ENCODE data around the gene CARHSP1. TPM values are rescaled to one million over a fixed set of nuclear protein-coding genes. Genes with fewer than 3 reads are reported as not detected.
"Not testable (repeated sequence)": the region's sequence is repeated elsewhere in the genome, so short reads cannot be mapped to it uniquely, and the experiment has no call there.

Gene CARHSP1
- total RNA-seq, 1 experiment from 2014 or later: 199 TPM

DNA sequence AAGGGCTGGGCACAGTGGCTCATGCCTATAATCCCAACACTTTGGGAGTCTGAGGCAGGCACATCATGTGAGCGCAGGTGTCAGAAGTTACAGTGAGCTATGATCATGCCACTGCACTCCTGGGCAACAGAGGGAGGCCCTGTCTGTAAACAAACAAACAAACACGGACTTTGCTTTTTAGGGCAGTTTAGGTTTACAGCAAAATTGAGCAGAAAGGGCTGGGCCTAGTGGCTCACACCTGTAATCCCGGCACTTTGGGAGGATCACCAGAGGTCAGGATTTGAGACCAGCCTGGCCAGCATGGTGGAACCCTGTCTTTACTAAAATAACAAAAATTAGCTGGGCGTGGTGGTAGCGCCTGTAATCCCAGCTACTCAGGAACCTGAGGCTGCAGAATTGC is 3.3 kb upstream of the CARHSP1 start:
- DNase-seq (ENCODE audit: low read depth): no peak

DNA sequence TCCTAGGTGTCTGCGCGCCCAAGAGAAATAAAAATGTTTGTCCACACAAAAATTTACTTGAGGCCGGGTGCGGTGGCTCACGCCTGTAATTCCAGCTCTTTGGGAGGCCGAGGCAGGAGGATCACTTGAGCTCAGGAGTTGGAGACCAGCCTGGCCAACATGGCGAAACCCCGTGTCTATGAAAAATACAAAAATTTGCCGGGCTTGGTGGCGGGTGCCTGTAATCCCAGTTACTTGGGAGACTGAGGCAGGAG is 1.1 kb upstream of the CARHSP1 start:
- not testable (repeated sequence) for DNase-seq (ENCODE audit: low read depth)

DNA sequence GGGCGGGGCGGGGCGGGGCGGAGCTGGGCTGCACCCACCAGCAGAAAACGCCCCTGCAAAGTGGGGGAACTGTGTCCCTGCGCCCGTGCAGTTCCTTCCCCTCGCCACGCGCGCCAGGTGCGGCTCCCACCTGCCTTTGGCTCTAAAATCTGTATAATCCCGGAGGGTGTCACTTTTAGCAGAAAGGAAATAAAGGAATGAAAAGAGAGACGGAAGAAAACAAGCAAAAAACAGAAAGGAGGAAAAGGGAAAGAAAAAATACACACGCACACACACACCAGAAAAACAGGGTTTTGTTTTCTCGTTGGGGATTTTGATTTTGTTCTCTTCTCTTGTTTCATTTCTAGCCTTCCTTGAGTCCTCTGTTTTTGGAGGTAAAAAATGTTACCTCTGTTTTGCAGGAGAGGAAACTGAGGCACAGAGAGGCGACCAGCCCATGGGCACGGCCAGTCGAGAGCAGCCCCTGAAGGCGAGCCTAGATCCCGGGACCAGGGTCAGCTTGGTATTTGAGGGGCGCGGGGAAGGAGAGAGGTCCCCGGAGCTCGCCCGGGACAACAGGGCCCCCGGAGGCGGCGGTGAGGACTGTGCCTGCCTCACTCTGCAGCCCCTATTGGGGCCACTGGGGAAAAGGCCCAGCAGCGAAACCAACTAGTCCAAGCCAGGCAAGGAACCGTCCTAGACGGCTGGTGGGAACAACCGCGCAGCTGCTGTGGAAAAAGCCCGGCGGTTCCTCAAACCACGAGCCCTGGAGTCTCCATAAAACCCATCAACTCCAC is 594 bp upstream of the CARHSP1 start:
- DNase-seq (ENCODE audit: low read depth): no peak

DNA sequence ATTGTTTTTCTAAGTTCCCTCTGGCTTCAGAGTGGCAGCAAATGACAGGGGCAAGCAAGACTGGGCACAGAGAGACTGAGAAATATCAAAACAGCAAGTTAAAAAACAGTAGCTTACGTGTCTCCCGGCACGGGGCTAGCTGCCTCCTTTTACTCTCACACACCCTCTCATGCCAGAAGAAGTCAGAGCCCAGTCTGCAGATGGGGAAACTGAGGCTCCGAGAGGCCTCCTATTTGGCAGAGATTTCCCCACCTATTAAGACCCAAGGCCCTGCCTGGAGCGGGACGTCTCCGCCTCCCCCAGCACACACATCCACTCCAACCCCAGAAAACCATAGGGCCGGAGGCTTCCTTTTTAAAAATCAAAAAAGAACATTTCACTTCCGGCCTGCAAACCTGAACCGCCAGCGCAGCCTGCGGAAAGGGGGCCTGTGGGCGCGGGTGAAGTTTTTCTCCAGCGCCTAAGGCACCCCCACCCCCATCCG is 832 bp downstream of the CARHSP1 start:
- peak; percentile 28 for DNase-seq (ENCODE audit: low read depth)

DNA sequence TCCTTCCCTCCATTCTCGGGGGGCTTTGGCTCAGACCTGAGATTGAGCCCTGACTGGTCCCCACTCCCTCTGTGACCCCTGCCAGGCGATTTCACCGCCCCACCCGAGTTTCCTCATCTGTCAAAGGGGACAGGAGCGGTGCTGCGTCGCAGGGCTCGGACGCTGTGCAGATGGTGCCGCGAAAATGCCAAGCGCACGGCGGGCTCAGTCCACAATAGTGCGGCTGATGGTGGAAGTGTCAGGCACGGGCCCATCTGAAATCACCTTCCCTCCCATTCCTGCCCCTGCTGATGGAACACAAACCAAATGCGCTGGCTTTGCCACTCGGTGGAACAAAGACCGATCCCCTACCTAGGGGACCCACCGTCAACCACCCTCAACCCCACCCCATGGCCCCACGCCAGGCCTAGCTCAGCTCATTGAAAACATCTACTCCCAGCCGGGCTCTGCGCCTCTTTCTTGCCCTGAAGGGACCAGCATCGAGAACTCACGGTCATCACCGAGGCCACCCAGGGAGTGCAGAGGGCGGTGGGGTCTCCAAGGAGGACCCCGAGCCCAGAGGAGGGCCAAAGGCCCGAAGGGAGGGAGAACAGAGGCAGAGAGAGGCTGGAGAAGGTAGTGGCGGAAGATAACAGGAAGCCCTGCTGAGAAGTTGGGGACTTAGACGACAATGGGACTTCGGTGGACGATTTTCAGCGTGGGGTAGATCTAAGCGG is 1.4 kb downstream of the CARHSP1 start:
- DNase-seq (ENCODE audit: low read depth): no peak

DNA sequence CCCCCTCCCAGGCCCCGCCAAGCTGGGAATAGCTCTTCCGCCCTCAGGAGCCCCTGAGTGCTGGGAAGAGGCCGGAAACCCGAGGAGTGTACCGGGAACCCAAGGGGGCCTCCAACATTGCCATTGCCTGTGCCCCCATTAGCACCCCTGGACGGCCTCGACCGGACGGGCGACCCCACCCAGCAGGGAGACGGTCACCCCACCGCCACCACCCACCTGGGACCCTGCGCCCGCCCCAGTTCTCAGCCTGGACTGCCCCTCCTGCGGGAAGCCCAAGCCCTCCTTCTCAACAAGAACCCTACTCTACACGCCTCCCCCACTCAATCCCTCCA is 2.0 kb downstream of the CARHSP1 start:
- DNase-seq (ENCODE audit: low read depth): no peak

DNA sequence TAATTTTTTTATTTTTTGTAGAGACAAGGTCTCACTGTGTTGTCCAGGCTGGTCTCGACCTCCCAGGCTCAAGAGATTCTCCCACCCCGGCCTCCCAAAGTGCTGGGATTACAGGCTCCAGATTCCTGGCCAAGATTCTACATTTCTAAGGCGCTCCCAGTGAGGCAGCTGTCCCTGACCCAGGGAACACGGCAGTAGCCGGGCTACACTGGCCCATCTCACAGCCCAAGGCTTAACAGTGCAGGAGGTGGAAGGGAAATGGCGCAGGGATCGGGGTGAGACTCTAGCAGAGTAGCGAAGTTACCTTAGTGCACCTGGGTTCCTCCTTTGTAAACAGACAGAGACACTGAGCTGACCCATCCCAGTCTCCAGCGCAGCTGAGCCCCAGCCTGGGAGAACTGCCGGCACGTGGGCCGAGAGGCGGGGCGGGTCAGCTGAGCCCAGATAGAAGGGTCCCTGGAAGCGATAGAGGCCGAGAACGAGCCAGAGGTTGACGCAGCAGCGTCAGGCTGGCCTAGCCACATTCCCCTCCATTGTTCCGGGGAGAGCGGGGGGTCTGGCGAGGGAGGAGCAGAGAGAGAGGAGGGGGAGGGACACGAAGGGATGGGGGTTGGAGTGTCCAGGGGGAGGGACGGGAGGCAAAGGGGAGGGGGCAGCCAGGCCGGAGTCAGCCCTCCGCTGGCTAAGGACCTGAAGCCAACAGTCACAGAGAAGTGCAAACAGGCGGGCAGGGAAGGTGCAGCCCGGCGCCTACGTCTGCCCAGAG is 2.5 kb downstream of the CARHSP1 start:
- DNase-seq (ENCODE audit: low read depth): no peak

DNA sequence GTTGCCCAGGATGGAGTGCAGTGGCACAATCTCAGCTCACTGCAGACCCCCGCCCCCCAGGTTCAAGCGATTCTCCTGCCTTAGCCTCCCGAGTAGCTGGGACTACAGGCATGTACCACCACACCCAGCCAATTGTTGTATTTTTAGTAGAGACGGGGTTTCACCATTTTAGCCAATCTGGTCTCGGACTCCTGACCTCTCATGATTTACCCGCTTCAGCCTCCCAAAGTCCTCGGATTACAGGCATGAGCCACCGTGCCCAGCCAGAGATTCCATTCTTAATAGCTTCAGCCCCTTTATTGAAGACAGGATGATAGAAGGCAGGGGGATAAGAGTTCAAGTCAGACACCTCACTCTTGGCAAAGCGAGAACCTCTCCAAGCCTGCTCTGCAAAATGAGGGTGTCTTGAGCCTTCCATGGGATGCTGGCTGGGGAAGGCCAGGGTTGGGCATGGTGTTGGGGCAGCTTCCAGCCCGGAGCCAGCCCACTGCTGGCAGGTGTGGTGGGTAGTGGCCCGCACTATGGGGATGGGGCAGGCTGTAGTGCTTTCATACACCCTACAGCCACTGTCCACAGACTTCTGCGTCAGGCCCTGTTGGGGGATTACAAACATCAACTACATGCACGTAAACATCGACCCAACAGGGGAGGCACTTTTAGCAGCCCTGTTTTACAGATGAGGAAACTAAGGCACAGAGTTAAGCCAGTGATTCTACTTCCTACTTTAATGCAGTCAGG is 3.5 kb downstream of the CARHSP1 start:
- DNase-seq (ENCODE audit: low read depth): no peak

DNA sequence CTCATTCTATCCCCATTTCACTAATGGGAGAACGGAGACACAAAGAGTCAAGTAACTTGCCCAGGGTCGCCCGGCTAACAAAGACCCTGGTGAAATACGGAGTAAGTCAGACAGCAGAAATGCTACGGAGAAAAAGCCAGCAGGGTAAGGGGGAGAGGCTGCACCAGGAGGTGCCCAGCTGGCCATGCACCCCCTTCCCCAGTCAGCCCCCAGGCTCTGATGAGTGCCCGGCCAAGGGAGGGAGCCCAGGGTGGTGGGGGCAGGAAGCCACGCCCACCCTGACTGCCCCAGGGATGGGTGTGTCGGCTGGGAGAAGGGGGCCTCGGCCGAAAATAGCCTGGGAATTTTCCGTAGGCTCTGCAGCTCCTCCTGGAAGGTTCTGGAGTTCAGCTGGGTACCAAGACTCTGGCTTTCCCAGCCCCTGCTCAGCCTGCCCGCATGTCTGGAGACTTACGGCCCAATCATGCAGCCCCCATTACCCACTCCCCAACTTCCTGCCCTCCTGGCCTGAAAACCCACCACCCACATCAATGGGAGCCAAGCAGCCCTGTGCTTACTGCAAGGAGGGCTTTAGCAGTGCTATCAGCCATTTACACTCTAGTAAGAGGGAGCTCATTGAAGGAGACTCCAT is 4.2 kb downstream of the CARHSP1 start:
- no peak for DNase-seq (ENCODE audit: low read depth)

DNA sequence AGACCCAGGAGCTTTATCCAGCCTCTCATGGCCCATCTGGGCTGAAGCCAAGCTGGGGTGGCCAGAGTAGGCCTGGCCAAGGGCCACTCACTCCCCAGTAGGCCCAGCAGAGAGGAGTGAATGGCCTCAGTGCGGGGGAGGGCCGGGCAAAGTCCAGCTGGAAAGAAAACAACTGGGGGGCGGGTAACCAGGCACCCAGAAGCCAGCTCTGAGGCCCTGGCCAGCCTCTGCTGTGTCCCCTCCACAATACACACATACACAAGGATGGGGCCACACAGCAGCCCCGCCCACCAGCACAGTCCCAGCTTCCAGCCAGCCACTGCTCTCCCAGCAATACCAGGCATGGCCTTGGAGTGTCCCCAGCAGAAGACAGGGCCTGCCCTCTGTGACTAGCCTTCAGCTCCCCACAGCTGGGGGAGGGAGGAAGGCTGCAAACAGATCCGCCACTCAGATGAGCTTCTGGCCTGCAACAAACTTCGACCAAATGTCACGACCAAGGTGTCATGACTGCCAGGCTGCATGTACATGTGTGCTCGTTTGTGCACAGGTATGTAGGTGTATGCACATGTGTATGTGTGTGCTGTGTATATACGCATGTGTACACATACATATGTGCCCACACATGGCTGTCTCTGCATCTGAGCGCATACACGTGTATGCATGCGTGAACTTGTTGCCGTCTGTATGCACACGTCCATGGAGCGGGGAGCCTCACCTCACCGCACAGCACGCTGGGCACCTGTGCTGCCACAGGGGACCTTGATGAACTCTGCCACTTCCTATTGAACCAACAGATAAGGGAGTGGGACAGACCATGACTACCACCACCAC is 5.0 kb downstream of the CARHSP1 start:
- DNase-seq (ENCODE audit: low read depth): peak; percentile 56

DNA sequence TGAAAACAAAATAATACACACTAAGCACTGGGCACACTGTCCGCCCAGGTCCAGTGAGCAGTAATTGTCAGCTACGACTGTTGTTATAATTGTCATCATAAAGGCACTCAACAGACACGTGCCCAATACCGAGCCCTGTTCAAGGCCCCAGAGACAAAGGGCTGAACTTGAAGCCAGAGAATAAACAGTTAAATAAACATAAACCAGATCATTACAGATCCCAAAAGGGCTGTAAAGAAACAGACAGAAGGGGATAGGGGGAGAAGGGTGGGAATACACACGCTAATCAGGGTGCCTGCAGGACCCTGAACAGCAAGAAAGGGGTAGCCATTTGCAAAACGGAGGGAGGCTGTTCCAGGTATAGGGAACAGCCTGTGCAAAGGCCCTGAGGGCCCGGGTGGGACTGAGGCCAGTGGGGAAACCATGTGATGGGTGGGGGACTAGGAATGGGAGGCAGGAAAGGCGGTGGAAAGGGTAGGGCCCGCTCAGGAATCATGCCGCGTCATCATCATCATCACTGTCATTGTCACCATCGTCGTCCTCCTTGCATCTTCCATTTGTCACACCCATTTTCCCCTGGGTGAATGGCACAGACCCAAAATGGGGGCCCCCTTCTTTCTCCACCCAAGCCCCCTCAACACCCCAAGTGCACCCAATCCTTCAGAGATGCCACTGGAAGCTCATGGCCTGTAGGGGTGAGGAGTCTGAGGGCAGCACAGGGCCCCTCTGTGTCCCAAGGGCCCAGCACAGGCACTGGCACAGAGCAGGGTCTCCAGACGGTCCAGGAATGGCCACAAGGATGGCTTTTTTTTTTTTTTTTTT is 6.3 kb downstream of the CARHSP1 start:
- DNase-seq (ENCODE audit: low read depth): no peak

DNA sequence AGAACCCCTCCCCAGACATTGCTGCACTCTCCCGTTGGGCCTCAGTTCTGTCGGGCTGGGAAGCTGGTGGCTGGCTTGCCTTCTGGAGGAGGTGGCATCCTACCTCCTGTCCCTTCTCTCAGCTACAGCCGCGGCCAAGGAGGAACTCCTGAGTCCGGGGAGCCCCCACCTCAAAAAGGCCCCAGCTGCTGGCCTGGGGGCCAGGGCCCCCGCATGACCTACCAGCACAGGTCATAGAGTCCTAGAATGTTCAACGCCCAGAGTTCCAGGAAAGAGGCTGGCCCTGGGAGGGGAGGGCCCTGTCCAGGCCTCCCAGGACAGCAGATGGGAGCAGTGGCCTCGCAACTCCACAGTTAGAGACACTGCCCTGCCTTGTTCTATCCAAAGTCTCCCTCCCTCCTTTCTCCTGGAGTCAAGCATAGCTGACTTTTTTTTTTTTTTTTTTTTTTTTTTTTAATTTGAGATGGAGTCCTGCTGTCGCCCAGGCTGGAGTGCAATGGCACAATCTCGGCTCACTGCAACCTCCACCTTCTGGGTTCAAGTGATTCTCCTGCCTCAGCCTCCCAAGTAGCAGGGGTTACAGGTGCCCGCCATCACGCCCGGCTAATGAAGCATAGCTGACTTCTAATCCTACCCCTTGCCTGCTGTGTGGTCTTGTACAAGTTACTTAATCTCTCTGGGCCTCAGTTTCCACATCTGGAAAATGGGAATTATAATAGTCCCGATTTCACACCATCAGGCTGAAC is 7.1 kb downstream of the CARHSP1 start:
- DNase-seq (ENCODE audit: low read depth): no peak

DNA sequence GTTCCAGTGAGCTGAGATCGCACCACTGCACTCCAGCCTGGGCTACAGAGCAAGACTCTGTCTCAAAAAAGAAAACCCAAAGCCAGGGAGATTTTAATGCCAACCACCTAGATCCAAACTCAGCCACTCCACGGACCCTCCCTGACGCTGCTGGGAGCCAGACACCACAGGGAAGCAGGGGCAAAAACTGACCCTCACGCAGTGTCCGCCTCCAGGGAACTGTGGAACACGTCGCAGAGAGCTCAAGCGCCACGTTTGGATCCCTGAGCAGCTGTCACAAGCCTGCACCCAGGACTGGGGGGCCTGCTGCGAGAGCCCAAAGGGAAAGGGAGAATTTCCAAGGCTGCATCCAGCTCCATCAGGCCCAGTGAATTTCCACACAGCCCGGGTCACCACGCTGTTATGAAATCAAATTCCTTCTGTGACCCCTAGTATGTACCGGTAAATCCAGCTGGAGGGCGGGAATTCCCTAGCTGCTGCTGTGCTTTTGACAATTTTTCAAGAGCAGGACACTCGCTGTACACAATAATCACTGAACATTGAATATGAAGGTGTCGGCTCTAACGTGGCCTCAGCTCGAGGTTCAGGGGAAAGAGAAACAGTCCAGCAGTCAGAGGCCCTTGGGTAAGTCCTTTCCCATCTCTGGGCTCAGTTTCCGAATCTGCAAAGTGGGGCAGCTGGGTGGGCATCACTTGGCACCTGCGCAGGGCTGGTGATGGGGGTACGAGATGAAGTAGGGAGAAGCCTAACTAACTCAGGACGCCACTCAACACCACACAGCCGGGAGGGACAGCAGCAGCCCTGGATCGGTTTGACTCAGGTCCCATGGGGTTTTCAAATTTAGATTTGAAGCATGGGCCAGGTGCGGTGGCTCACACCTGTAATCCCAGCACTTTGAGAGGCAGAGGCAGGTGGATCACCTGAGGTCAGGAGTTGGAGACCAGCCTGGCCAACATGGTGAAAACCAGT is 8.6 kb downstream of the CARHSP1 start:
- peak; percentile 65 for DNase-seq (ENCODE audit: low read depth)

DNA sequence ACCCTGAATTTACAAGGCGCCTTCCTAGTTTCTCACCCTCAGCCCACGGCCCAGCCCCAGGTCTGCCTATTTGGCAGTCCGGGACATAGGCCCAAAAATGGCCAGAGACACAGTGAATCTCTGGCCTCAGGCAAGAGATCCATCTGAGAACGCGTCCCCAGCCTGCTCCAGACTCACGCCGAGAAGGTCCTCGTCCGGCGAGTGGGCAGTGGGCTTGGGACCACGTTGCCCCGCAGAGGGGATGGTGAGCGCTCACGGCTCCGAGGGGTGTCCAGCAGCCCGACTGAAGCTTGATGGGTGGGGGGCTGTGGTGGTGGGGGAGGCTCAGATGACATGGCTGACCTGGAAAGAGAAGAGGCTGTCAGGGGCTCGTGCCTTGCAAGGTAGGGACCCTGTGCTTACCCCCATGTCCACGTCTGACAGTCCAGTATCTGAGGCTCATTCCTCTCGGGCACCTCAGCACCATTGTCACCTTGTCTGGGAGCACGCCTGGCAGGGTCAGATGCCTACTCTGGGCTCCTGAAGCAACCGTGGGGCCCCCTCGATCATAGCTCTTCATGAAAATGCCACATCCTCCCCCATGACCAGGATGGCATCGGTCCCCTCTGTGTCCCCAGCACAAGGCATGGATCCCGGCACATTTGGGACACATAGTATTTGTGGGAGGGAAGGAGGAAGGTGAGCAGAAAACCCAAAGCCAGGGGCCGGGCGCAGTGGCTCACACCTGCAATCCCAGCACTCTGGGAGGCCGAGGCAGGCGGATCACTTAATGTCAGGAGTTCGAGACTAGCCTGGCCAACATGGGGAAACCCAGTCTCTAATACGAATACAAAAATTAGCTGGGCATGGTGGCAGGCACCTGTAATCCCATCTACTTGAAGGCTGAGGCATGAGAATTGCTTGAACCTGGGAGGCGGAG is 9.6 kb downstream of the CARHSP1 start:
- DNase-seq (ENCODE audit: low read depth): no peak

DNA sequence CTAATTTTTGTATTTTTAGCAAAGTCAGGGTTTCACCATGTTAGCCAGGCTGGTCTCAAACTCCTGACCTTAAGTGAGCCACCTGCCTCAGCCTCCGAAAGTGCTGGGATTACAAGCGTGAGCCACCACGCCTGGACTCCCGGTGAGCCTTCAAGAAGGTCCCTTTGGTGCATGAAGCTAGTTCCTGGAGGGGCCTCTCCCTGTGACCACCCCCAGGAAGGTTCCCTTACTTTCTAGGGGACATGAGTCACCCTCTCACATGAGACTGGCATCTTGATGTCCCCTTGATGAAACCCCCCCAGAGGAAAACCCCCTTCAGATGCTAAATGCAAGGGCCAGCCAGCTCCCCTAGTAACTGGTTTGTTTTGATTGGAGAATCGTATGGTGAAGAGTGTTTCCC is 12.8 kb downstream of the CARHSP1 start:
- DNase-seq (ENCODE audit: low read depth): no peak

DNA sequence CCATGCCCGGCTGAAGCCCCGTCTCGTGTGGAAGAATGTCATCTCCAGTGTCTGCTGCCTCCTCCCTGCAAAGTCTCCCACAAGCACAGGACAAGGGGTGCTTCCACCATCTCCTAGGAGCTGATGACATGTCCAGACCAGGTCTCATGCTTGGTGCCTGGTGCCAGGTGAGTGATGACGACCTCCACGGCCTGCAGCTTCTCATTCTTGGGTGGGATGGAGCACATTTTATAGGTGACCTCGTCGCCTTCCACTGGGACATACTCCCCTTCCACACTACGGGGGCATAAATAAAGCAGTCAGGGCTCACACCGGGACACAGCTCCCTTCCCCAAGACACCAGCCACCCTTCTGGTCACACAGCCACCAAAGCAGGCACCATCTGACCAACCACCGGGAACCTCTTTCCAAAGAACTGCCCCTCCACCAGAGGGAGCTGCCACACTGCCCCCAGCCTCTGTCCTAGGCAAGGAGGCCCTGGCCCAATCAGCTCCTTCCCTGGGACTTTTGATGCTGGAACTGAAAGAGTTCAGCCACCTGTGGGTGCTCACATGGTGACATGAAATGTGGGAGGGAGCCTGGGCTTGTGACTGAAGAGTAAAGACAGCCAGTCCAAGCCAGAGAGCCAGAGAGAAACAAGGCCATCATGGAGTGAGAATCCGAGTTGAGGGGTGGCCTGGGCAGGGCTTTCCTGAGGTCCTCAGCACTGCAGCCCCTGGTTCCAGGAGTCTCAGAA is 13.6 kb downstream of the CARHSP1 start:
- DNase-seq (ENCODE audit: low read depth): no peak
